Adrenal gland (tissue), 5 donors: Measurements from ENCODE around the gene ZFP62.

Experiments
- CTCF ChIP-seq, 6 experiments: fragments of 450-650 bp in 4 of 6; fragments of 200-600 bp in 2 of 6; sonication (generic) in 1 of 6; IDR thresholded peaks; 1 replicate in 5 of 6; 2 replicates in 1 of 6; pipeline versions ENCODE4 v1.5.1 to v1.8.0; 2016 to 2021; ENCODE audit warnings: antibody characterized with exemption in 6 of 6, mild to moderate bottlenecking in 2 of 6, moderate library complexity in 1 of 6
- POLR2A ChIP-seq, 2 donors: fragments of 450-650 bp; IDR thresholded peaks; one replicate each; pipeline ENCODE4 v1.6.1; 2017; ENCODE audit warnings: antibody characterized with exemption in 2 of 2, mild to moderate bottlenecking in 2 of 2, moderate library complexity in 1 of 2
- donor health status: DM: no; HTN: no; CAD: no.

GRCh38 chr5:180853848-180854176 lies 7.3 kb downstream of the ZFP62 start:
- TF ChIP-seq CTCF (IDR thresholded peaks at IDR 0.05) (no peak), POLR2A (IDR thresholded peaks at IDR 0.05) (no peak)
